SU-DHL-6 (cell line): ENCODE measurements around the gene NAA11.

Experiments
- H2AFZ ChIP-seq: fragments of 200-600 bp; sonication (generic); 2 replicates; pipeline ENCODE4 v1.6.1; 2014; ENCODE audit warnings: low read depth, mild to moderate bottlenecking, moderate library complexity, mixed read lengths, antibody characterized with exemption, low read length; ENCODE audit not compliant: severe bottlenecking
- H3F3A ChIP-seq: fragments of 200-600 bp; shearing (Covaris generic); 2 replicates; pipeline ENCODE4 v1.6.0; 2016; ENCODE audit warnings: antibody characterized with exemption, mild to moderate bottlenecking; ENCODE audit not compliant: insufficient read depth
- H3K27ac ChIP-seq: fragments of 200-600 bp; sonication (generic); 2 replicates; pipeline ENCODE4 v1.5.1; 2016; ENCODE audit warnings: low read depth, mild to moderate bottlenecking, low read length, moderate library complexity, mixed read lengths
- H3K27me3 ChIP-seq: fragments of 200-600 bp; sonication (generic), shearing (Covaris generic); 2 replicates; pipeline ENCODE4 v1.6.0; 2014; ENCODE audit warnings: mild to moderate bottlenecking, low read length
- H3K36me3 ChIP-seq: fragments of 200-600 bp; sonication (generic); 2 replicates; pipeline ENCODE4 v1.6.1; 2014; ENCODE audit warnings: mild to moderate bottlenecking, low read length, mixed read lengths
- H3K4me2 ChIP-seq: fragments of 300-600, 200-600 bp; shearing (Covaris generic), sonication (generic); 2 replicates; pipeline ENCODE4 v1.6.0; 2014; ENCODE audit warnings: low read length, low read depth, mild to moderate bottlenecking; ENCODE audit not compliant: poor library complexity, severe bottlenecking
- H3K4me3 ChIP-seq: fragments of 200-600 bp; sonication (generic); 2 replicates; pipeline ENCODE4 v1.5.1; 2014; ENCODE audit warnings: antibody characterized with exemption, low read length, mild to moderate bottlenecking, mixed read lengths; ENCODE audit not compliant: insufficient read depth, poor library complexity, severe bottlenecking
- H3K79me2 ChIP-seq: fragments of 200-600 bp; sonication (generic); 2 replicates; pipeline ENCODE4 v1.6.1; 2014; ENCODE audit warnings: mild to moderate bottlenecking, low read length, moderate library complexity; ENCODE audit not compliant: insufficient read depth
- H3K9ac ChIP-seq: fragments of 200-600 bp; sonication (generic); 2 replicates; pipeline ENCODE4 v1.7.0; 2014; ENCODE audit warnings: mild to moderate bottlenecking, low read length
- H3K9me2 ChIP-seq: fragments of 200-600 bp; sonication (generic); replicated peaks from 2 replicates; pipeline ENCODE4 v1.6.1; 2014; ENCODE audit warnings: low read length; ENCODE audit not compliant: insufficient read depth
- H3K9me3 ChIP-seq: fragments of 200-600 bp; sonication (generic); 2 replicates; pipeline ENCODE4 v1.6.1; 2014; ENCODE audit warnings: low read length, mixed read lengths; ENCODE audit not compliant: insufficient read depth
- H4K20me1 ChIP-seq: fragments of 200-600 bp; sonication (generic); 2 replicates; pipeline ENCODE4 v1.6.1; 2014; ENCODE audit warnings: low read depth, mild to moderate bottlenecking, antibody characterized with exemption, low read length, moderate library complexity, mixed read lengths
- EZH2phosphoT487 ChIP-seq: fragments of 200-600 bp; sonication (generic), shearing (Covaris generic); conservative IDR thresholded peaks from 2 replicates; pipeline ENCODE4 v1.6.1; 2018; ENCODE audit warnings: mild to moderate bottlenecking, antibody characterized with exemption, low read length, moderate library complexity, mixed read lengths
- TF ChIP-seq, protein P1 (sequence below): fragments of 200-600 bp; sonication (generic); IDR thresholded peaks from one replicate; pipeline ENCODE4 v1.5.1; 2017; ENCODE audit warnings: antibody characterized with exemption, mild to moderate bottlenecking, low read length, moderate library complexity; ENCODE audit not compliant: insufficient read depth, poor library complexity, severe bottlenecking

The NAA11 gene

DNA sequence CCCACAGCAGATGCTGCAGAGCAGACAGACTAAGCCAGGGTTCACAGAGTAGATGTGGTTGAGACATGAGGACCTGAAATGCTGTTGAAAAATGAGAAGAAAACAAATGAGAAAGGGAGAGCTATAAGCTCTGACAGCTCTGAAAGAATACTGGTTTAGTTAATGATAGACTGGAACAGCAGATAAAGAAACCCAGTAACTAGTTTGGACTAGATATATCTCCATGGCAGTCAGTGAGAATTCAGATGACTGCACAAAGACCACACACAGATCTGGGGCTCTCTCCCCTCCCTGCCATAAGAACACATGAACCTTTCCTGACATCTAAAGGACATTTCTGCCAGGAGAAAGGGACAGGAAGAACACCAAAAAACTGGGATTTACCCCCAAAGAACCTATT lies 8.2 kb downstream of the NAA11 start:
- Histone ChIP-seq H3K4me3 (no peak overlapping the region), H3K27ac (no peak overlapping the region), H3K9ac (no peak overlapping the region), H4K20me1 (no peaks in the 10 kb centered on the region), H3K27me3 (no peaks in the 10 kb centered on the region), H3K4me2 (no peak overlapping the region), H3K9me3 (no peaks in the 10 kb centered on the region), H3K79me2 (no peaks in the 10 kb centered on the region), H3K9me2 (no peaks in the 10 kb centered on the region), H2AFZ (no peak overlapping the region), H3K36me3 (no peaks in the 10 kb centered on the region), H3F3A (no peaks in the 10 kb centered on the region)
- TF ChIP-seq, protein P1, sequence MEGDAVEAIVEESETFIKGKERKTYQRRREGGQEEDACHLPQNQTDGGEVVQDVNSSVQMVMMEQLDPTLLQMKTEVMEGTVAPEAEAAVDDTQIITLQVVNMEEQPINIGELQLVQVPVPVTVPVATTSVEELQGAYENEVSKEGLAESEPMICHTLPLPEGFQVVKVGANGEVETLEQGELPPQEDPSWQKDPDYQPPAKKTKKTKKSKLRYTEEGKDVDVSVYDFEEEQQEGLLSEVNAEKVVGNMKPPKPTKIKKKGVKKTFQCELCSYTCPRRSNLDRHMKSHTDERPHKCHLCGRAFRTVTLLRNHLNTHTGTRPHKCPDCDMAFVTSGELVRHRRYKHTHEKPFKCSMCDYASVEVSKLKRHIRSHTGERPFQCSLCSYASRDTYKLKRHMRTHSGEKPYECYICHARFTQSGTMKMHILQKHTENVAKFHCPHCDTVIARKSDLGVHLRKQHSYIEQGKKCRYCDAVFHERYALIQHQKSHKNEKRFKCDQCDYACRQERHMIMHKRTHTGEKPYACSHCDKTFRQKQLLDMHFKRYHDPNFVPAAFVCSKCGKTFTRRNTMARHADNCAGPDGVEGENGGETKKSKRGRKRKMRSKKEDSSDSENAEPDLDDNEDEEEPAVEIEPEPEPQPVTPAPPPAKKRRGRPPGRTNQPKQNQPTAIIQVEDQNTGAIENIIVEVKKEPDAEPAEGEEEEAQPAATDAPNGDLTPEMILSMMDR = no peak
- no peak for TF ChIP-seq EZH2phosphoT487

DNA sequence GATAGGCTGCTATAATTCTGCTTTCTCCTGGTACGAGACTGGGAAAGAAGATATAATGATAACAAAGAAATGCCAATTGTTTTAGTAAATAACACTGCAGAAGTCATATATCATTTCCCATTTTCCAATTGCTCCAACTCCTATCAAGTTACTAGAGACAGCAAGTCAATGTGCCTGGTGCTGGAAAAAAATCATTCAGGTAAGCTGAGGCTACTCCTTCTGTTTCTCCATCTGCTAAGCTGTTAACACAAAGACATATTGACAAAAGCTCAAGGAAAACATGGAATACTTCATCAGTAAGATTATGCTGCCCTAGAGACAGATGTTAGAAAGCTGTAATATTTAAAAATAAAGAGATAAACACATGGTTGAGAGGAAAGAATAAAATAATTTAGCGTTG lies 10.0 kb downstream of the NAA11 start:
- H3K9me2 ChIP-seq = no peaks in the 10 kb centered on the region
- no peaks in the 10 kb centered on the region for H3K36me3 ChIP-seq
- no peak overlapping the region for H3K4me2 ChIP-seq
- no peak overlapping the region for H3K4me3 ChIP-seq
- H3K9ac ChIP-seq = no peak overlapping the region
- TF ChIP-seq, protein P1 = no peak
- TF ChIP-seq EZH2phosphoT487 = no peak
- no peaks in the 10 kb centered on the region for H3K9me3 ChIP-seq
- H3K79me2 ChIP-seq = no peaks in the 10 kb centered on the region
- no peaks in the 10 kb centered on the region for H4K20me1 ChIP-seq
- H3K27ac ChIP-seq = no peak overlapping the region
- no peaks in the 10 kb centered on the region for H3F3A ChIP-seq
- H3K27me3 ChIP-seq = no peaks in the 10 kb centered on the region
- H2AFZ ChIP-seq = no peak overlapping the region

DNA sequence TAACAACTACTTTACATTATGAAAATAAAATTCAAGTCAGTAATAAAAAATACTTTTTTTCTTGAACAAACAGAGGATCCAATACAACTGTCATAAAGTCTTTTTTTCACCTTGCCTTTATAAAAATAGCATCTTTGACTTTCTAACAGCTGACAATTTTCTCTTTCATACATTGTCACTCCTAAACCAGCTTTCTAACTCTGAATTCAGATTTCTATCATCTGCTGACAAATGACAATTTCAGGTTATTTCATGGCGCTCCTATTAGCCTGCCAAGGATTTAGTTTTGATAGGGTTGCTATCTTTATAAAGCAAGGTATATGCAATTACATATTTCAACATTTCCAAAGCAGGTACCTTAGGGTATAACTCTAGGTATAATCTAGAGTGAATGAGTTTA lies 14.6 kb downstream of the NAA11 start:
- H3K79me2 ChIP-seq = no peaks in the 10 kb centered on the region
- no peak overlapping the region for H3K9ac ChIP-seq
- H3K27ac ChIP-seq = no peak overlapping the region
- H3K9me2 ChIP-seq = no peaks in the 10 kb centered on the region
- H3K4me3 ChIP-seq = no peak overlapping the region
- no peak overlapping the region for H2AFZ ChIP-seq
- H3K9me3 ChIP-seq = no peaks in the 10 kb centered on the region
- H3K36me3 ChIP-seq = no peaks in the 10 kb centered on the region
- TF ChIP-seq, protein P1 = no peak
- no peak for TF ChIP-seq EZH2phosphoT487
- no peaks in the 10 kb centered on the region for H4K20me1 ChIP-seq
- no peak overlapping the region for H3K4me2 ChIP-seq
- H3K27me3 ChIP-seq = no peaks in the 10 kb centered on the region
- no peaks in the 10 kb centered on the region for H3F3A ChIP-seq
